GM19452 (cell line): ENCODE results near the gene GPR17.

Experiments used
- ATAC-seq: cut with Tn5 transposase; IDR thresholded peaks from one replicate; pipeline ENCODE4 v1.9.1; 2021; ENCODE audit not compliant: unreplicated experiment

The GPR17 gene

DNA sequence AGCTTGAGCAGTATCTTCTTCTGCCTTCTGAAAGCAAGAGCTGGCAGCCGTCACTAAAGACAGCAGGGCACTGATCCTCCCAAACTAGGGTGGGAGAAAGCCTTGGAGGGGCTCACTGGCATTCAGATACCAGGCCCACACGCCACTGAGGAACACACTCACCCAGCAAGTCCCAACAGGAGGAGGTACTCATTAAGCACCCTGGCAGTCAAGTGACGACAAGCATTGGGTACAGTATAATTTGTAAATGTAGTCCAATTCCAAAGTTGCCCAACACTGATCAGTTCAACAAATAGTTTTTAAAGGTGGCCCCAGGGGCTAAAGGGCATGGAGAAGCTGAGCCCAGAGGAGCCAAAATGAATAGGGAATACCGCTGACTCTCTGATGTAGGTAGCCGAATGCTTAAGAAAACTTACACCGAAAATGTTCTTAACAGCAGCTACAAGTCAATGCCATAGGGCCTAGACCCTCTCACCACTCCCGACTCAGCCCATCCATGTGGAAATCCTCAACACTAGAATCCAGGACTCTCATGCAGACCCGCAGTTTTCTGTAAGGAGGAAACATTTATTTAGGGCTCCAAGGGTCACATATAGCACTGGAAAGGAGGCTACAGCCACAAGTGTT lies 19.4 kb downstream of the GPR17 start:
- no peak for ATAC-seq

DNA sequence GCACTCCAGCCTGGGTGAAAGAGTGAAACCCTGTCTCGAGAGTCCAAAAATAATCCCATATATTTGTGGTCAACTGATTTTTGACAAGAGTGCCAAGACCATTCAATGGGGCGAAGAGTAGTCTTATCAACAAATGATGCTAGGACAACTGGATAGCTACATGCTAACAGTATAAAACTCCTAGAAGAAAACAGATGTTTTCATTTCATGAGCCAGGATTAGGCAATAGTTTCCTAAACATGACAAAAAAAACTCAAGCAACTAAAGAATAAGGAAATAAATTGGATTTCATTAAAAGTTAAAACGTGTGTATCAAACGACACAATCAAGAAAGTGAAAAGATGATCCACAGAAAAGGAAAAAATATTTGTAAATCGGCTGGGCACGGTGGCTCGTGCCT lies 23.1 kb downstream of the GPR17 start:
- ATAC-seq, result no peak

- no peak for ATAC-seq
Observed at GRCh38 chr2:127670055-127670956, 24.4 kb downstream of the GPR17 start.

DNA sequence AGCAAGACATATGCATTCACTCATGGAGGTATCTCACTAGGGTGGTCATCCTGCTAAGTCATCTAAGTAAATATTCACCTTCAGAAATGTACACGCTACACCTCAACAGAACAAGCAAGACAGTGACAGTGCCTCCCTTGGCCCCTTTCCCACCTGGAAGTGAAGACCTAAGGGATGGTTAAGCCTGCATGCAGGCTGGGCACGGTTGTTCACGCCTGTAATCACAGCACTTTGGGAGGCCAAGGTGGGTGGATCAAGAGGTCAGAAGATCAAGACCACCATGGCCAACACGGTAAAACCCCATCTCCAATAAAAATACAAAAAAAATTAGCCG lies 25.0 kb downstream of the GPR17 start:
- ATAC-seq, result no peak

DNA sequence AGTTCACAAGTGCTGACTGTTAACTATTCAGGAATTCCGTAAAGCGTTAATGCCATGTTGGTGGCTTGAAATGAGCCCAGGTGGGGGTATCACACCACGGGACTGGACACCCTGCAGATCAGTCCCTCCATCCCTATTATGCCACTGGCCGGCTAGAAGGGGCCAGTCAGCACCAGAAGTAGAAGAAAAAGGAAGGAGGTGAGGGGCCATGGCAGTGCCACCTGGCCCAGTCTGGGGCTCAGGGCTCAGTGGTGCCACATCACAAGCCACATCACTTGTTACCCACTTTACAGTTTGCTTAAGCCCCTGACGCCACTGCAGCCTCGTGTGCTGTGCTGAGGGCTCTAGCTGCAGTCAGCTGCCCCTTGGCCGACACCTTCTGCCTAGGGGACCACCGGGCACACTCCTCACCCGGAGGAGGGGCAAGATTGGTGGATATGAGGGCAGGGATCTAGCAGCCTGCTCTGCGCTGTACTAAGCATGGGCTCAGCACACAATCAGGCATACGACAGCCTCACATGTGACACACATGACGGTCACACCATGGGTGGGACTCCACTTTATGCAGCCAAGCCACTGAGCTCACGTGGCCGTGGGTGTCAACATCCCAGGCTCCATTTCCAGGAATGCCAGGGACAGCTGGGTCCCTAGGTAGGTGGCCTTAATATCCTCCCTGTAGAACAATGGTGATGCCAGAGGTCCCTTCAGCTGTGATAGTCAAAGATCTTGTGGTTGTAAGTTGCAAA lies 25.8 kb downstream of the GPR17 start:
- no peak for ATAC-seq

DNA sequence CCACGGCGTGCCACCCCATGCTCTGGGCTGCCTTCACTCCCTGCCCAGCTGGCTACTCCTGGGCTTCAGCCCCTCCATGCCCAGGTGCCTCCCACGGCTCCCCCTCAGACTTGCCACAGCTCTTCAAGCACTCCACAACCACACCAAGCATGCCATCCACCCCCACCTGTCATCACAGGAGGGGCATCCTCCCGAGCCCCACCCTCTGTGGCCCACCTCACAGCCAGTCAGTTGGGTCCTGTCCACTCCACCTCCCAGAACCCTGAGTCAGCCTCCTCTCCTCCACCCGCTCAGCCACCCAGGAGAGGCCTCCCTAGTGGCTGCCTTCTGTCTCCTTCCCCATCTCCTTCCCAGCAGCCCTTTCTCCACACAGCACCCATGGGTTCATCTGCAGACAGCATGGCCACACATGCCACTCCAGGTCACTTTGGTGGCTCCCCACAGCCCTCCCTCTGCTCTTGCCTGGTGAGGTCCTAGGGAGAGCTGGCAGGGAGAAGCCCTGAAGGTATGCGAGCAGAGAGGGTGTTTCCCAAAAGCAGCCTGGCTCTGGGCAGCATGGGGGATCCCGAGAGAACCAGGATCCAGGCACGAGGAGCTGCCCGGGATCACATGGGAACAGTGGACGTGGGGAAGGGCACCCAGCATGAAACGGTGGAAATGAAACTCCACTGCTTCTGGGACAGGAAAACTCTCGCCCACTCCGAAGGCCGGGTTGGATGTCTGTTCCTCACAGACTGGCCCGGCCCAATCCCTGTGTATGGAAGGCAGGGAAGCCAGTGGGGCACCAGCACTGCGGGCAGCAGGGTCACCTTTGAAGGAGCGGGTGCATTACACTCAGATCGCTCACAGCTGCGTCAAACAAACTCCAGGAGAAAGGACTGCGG lies 26.6 kb downstream of the GPR17 start:
- ATAC-seq, result no peak

DNA sequence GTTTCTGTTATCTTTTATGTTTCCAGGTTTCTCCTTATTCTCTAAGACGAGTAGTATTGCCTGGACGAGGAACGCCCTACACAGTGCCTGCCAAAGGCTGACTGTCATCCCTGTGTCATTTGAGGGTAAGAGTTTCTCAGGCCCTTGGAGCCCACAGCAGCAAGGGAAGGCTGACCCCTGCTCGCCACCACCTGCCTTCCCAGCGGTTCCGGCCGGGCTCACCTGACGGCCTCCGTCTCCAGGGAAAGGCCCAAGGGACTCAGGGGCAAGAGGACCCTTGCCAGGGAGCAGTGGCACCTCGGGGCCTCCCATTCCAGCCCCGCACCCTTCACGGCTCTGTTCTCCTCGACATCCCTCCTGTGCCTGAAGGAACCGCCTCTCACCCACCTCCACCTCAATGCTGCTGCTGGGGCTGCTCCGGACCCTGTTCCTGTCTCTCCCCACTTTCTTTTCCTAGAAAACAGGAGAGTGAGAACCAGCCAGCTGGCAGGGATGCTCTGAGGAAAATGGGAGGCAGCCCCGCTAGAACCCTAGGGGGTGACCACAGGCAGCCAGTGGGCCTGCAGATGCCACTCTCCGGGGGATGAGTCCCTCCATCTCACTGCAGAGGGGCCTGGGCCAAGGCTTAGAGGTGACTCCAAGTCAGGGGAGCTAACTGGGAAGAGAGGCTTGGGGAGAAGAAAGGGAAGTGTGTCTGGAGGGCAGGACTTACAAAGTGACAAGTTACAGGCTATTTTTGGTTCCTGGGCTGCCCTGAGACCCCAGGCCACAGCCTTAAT lies 27.5 kb downstream of the GPR17 start:
- ATAC-seq, result no peak

GRCh38 chr2:127674241-127675209 lies 28.6 kb downstream of the GPR17 start:
- no peak for ATAC-seq

DNA sequence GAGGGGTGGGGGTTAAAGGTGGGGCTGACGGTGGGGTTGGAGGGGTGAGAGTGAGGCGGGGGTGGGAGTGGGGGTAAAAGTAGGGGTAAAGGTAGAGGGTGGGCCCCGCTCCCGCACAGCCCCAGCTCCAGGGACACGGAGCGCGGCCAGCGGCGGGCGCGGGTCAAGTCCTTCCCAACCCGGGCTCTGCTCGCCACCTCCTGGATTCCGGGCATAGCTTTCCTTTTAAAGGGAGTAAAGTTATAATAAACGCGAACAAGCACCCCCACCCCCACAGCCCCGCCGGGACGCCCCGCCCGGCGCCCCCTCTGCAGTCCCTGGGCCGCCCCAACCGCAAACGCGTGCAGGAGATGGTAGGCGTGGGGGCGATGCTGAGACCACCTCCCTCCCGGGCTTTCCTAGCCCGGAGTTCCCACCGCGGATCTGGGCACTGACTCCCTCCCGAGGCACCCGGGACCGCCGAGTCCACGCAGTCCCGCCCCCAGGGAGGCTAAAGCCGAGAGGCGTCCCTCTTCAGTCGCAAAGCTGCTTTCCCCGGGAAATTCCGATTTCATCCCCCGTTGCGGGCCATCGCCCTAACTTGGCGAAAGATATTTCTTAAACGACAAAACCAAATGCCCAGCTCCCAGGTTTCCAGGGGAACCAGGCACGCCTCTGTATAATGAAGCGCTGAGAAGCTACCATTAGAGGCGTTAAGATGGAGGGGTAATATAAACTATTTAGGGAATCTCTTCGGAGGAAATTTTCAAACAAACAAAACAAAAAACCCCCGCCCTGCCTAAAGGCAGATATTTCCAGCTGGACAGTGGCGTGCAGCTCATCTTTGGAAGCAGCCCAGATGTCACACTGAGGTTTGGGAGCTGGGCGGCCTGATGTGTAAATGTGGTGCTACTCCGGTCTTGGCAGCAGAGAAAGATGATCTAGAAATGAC lies 29.6 kb downstream of the GPR17 start, which contains the start of gene LIMS2:
Gene LIMS2 (minus strand): TSS at position 200 of the 931 bp plus-strand sequence. CDS start 506 bp downstream, outside the sequence.
- no peak for ATAC-seq

DNA sequence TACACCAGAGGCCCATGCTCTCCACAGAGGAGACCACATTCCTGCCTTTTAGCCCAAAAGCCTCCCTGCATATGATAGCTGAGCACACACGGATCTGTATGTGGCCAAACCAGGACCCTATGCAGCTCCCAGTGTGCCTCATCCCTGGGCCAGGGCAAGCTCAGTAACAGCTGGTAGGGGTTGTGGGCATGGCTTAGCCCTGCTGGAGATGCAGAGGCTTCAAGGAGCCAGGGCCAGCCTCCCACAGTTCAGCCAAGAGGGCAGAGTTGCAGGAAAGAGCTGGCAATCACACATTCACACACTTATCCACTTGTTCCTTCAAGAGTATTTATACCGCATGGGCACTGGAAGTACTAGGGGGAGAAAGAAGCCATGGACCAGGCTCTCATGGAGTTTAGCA lies 31.0 kb downstream of the GPR17 start:
- no peak for ATAC-seq

GRCh38 chr2:127678531-127678930 lies 32.6 kb downstream of the GPR17 start:
- no peak for ATAC-seq

GRCh38 chr2:127678991-127679390 lies 33.0 kb downstream of the GPR17 start:
- ATAC-seq, result no peak

- ATAC-seq, result no peak
Observed at GRCh38 chr2:127679680-127680361, 33.9 kb downstream of the GPR17 start.

GRCh38 chr2:127680706-127681287 lies 34.8 kb downstream of the GPR17 start:
- ATAC-seq, result no peak

DNA sequence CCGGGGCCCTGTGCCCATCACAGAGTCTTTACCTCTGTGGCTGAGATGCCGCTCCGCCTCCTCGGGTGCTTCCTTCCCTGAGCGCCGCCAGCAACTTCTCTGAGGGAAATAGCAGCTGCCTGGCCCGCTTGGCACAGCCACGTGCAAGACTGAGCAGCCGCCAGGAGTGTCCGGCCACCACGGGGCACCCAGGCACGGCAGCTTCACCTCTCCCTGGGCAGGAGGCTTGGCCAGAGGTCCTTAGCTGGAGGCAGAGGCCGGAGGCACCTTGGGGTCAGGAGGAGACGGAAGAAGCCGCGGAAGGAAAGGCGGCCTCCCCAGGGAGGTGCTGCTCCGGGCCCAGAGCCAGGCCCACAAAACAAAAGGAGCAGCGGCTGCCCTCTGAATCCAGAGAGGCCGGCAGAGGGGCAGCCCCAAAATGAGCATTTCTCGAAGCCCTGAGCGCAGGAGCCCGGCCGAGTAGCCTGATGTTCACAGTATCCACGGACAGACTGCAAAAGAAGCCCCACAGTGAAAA lies 35.4 kb downstream of the GPR17 start:
- ATAC-seq, result no peak

- ATAC-seq, result no peak
Observed at GRCh38 chr2:127681976-127682857, 36.3 kb downstream of the GPR17 start.
